A172 (cell line): ENCODE results near the gene TXN2. TPM values are rescaled to one million over a fixed set of nuclear protein-coding genes. Genes with fewer than 3 reads are reported as not detected.
A peak's percentile ranks its signal among the peaks of the same experiment; 100 is the strongest.
"Not testable (repeated sequence)": the region's sequence is repeated elsewhere in the genome, so short reads cannot be mapped to it uniquely, and the experiment has no call there.

Source experiments
- DNase-seq: peaks from one replicate; pipeline ENCODE4 v3.0.0-alpha.2; 2015; ENCODE audit warnings: low spot score
- total RNA-seq: library from RNA; depleted of rRNA; stranded (reverse); fragments of >200 nt; shearing (Covaris generic); gene quantifications from 2 replicates; pipeline ENCODE4 v1.2.3, GENCODE V29; 2014

The TXN2 gene
- total RNA-seq, 1 experiment from 2014 or later = 9.9 TPM

DNA sequence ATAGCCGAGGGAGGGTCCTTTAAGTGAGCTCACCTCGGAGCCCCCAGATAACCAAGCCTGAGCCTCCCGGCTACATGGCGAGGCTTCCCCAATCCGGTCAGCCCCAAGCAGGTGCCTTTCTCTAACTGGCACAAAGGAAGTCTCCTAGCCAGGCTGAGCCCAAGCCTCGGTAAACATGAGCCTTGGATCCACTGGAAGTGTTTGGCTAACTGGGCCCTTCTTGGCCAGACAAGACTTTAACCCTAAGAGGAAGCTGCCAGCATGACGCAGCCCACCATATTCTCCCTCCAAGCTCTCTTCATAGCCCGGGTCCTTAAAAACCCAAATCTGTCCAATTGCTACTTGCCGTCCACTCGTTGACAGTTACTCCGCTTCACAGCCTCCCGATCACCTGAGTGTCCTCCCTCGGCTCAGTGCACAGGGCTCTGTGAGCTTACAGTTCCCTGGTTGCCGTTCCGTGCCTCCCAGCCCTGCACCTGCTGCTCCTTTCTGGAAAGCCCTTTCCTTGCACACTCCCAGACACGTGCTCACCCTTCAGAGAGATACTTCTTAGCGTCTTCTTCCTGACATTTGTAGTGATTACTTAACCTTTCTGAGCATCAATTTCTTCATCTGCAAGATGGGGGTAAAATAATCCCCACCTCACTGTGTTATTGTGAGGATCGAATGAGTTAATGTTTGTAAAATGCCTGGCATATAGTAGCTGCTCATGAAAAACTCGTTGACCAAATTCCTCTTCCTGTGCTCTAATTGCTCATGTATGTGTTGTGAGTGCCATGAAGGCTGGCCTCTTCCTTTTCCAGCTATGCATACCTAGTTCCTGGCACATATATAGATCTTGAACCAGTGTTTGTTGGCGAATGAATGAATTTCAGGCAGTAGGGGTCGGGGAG lies 25.6 kb downstream of the TXN2 start:
- no peak for DNase-seq

DNA sequence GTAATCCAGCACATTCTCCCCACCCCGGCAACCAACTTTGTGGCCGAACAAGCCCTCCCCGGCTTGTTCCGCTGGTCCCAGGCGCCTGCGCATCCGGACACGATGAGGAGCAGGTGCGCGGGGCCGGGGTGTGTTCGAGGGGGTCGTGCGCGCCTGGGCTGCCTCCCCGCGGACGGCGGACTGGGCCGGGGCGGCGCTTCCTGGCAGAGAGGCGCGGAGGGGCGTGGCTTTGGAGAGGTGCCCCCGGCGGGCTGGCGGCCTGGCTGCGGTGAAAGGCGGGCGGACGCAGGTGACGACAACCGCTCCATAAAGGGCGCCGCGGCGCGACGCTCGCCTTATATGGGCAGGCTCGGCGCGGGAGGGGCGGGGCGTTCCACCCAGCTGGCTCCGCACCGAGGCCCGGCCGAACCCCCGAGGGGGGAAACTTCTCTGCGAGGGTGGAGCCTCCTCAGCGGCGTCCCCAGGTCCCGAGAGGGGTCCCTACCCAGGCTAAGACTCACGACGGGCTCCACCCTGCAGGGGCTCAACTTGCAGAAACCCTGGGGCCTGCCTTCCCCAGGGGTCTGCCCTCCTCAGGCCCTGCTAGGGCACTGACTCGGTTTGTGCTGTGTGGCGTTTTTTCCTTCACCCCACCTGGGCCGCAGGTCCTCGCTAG lies 26.4 kb downstream of the TXN2 start:
- peak; percentile 76 for DNase-seq

- DNase-seq = no peak
These were observed 27.5 kb downstream of the TXN2 start for GRCh38 chr22:36453855-36454378.

- not testable (repeated sequence) for DNase-seq
These were observed 28.3 kb downstream of the TXN2 start for GRCh38 chr22:36452978-36453607.

DNA sequence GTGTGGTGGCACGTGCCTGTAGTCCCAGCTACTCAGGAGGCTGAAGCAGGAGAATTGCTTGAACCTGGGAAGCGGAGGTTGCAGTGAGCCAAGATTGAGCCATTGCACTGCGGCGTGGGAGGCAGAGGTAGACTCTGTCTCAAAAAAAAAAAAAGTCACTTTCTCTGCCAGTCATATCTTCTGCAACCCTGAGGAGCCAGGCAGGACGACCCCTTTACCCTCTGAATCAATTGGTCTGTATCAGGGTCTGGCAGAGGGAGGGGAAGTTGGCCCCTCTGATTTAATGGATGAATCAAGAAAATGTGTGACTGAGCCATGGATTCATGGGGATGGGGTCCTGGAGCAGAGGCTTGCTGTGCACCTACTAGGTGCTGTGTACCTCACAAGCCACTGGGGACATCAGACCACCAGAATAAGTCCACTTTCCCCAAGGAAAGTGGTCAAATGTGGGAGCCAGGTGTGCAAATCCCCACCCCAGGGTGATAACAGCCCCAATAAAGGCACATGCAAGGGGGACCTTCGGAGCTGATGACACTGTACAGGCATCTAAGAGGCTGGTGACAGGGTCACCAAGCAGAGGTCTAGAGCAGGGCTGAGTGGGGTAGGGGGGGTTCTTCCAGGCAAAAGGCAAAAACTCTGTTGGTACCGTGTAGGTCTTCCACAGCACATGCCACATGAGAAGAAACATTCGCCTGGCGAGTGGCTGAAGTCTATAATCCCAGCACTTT lies 29.0 kb downstream of the TXN2 start:
- DNase-seq = no peak

DNA sequence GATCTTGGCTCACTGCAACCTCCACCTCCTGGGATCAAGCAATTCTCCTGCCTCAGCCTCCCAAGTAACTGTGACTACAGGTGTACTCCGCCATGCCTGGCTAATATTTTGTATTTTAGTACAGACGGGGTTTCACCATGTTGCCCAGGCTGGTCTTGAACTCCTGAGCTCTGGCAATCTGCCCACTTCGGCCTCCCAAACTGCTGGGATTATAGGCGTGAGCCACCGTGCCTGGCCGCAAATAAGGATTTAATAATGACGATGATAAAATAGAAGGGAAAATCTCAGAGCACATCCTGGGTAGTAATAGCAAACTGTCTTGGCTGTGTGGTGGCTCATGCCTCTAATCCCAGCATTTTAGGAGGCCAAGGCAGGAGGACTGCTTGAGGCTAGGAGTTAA lies 30.5 kb downstream of the TXN2 start:
- DNase-seq = not testable (repeated sequence)

DNA sequence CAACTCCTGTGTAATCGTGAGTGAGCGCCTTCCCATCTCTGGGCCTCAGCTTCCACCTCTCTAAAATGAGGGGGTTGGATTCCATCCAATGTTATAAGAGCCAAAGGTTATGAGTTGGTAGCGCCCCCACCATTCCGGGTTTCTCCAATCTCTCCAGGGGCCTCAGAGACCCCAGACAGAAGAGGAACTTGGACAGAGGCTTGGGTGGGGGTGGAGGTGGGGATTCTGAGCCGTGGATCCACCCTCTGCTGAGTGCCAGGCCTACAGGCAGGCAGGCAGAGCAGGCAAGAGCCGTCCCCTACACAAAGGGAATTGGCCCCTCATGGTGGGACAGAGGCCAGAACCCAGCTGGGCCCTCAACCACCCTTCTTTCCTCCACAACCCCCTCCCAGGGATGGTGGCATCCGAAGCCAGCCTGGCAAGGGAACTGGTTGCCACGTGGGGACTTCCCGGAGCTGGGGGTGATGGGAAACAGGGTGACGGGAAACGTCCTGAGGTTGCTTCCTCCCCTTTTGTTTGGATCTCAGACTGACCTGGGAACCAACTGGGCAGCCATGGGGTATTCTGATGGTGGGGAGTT lies 31.8 kb downstream of the TXN2 start:
- DNase-seq = no peak

- no peak for DNase-seq
These were observed 33.8 kb downstream of the TXN2 start for GRCh38 chr22:36447632-36448031.

DNA sequence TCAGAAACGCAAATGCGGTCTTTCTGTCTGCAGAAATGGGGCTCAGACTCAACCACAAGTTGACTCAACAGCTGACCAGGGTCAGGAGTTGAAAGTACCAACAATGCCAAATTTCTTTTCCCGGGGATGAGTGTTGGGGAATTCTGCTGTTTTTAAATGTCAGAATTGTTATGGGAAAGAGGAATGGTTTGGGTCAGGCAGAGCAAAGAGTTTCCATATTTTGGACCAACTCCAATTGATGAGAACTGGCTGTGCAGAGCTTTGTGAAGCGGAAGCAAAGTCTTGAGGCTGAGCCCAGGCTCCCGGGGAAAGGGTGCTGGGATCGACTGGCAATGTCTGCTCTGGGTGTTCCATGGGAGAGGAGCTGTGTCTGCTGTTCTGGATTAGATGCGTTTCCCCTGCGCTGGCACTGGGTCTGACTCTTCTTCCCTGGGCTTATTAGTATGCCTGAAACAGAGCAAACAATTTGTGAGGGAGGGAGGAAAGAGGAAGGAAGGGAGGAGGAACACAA lies 36.2 kb downstream of the TXN2 start:
- DNase-seq = peak; percentile 79

- no peak for DNase-seq
These were observed 38.2 kb downstream of the TXN2 start for GRCh38 chr22:36443198-36443770.

- no peak for DNase-seq
These were observed 38.8 kb downstream of the TXN2 start for GRCh38 chr22:36442506-36443197.

GRCh38 chr22:36440429-36441002 lies 40.9 kb downstream of the TXN2 start:
- DNase-seq = no peak

DNA sequence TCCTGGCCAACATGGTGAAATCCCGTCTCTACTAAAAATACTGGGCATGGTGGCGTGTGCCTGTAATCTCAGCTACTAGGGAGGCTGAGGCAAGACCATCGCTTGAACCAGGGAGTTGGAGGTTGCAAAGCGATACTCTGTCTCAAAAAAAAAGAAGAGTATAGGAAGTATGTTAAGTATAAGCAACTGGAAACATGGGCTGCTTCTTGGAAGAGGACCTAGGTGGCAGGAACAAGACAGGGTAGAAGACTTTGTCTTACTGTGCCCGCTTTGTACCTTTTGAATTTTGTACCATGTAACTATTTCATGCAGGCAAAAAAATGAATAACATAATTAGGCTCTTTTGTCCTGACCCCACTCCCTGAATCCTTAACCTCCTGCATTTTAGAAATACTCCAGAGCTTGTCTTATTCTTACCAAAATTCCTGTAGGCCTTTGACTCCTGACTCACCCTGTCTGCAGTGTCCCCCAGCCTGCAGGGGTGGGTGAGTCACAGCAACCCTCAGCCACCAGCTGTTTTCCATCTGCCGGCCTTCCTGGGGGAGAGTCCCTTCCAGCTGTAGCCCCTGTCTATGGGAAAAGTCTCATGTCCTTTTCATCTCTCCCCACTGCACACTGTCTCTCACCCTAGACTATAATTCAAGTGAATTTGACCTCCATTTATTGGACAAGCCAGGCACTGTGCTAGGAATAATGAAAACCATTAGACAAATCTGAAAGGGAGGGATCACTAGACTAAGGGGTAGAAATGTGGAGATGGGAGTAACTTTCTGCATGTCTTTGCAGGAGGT lies 41.8 kb downstream of the TXN2 start:
- DNase-seq = peak; percentile 84

GRCh38 chr22:36435516-36436415 lies 45.7 kb downstream of the TXN2 start:
- DNase-seq = no peak

DNA sequence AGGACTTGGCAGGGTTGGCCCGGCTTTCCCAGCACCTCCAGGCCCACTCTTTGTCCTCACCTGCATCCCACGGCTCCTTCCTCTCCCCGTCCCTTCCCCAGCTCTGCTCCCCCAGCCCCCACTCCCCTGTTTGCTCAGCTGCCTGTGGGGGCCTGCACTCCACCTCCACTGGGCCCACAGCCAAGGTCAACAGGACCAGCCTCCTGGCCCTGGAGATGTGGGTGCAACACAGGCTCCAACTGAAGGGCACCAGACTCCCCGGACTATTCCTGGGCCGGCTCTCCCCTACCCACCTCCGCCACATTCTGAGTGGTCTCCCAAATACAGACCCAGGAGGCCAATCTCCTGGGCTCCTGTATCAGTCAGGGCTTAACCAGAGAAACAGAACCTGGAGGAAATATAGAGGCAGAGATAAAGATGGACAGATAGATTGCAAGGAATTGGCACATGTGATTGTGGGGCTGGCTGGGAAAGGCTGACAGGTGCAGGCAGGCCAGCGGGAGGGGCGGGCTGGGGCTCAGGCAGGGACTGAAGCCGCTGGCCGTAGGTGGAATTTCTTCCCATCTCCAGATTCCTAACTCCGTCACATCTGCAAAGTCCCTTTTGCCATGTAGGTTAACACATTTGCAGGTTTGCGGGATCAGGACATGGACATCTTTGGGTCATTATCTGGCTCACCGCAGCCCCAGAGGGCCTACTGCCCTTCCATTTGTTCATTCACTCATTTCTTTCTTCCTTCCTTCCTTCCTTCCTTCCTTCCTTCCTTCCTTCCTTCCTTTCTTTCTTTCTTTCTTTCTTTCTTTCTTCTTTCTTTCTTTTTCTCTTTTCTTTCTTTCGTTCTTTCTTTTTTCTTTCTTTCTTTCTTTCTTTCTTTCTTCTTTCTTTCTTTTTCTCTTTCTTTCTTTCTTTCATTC lies 47.9 kb downstream of the TXN2 start:
- no peak for DNase-seq

DNA sequence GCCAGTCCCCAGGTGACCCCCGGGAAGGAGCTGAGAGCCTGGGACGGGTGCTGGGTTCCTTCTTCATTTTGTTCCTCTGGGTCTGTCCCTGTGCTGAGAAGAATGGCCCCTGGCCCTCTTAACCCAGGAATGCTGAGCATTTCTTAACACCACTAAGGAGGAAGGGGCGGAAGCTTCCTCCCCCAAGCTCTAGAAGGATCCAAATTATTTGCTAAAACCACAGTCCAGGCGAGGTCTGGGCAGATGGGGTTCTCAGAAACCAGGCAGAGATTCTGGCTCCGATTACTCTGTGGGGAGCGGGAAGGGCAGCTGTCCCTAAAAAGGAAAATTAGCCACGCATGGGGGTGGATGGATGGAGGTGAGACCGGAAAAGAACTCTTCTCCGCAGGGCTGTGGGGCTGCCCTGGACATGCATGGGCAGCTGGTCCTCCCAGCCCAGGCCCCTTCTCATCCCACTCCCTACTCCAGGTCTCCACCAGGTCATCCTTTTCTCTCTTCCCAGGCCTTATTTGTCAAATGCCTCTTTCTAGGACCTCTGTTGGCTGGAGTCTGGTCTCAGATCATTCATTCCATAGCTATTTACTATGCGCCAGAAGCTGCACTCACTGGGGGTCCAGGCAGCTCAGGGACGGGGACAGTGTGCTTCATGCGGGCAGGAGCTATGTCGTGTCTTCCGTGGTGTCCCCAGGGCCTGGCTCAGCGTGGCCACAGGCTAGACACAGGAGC lies 48.7 kb downstream of the TXN2 start:
- DNase-seq = no peak
